T-helper 9 cell (primary cell): ENCODE results near the gene ACKR2.
A peak's percentile ranks its signal among the peaks of the same experiment; 100 is the strongest.

ENCODE experiments used
- DNase-seq: peaks from one replicate; pipeline ENCODE4 v3.0.0-alpha.2; 2020

ACKR2 gene

GRCh38 chr3:42830437-42831320 is 21.4 kb downstream of the ACKR2 start:
- no peak for DNase-seq

GRCh38 chr3:42831321-42831713 is 22.1 kb downstream of the ACKR2 start:
- peak; percentile 69 for DNase-seq

- DNase-seq, result no peak
These were observed 27.2 kb downstream of the ACKR2 start for GRCh38 chr3:42836150-42837123.

GRCh38 chr3:42838571-42838970 is 29.3 kb downstream of the ACKR2 start:
- no peak for DNase-seq

- no peak for DNase-seq
These were observed 30.4 kb downstream of the ACKR2 start for GRCh38 chr3:42839616-42840015.

GRCh38 chr3:42841332-42841731 is 32.1 kb downstream of the ACKR2 start:
- no peak for DNase-seq

GRCh38 chr3:42843713-42844411 is 34.6 kb downstream of the ACKR2 start:
- no peak for DNase-seq

GRCh38 chr3:42844412-42844713 is 35.1 kb downstream of the ACKR2 start:
- no peak for DNase-seq

GRCh38 chr3:42844815-42845214 is 35.6 kb downstream of the ACKR2 start:
- DNase-seq, result no peak

GRCh38 chr3:42846685-42847522 is 37.7 kb downstream of the ACKR2 start:
- no peak for DNase-seq

GRCh38 chr3:42847731-42848130 is 38.5 kb downstream of the ACKR2 start:
- DNase-seq, result no peak

- DNase-seq, result no peak
These were observed 39.8 kb downstream of the ACKR2 start for GRCh38 chr3:42849017-42849416.

- DNase-seq, result no peak
These were observed 41.0 kb downstream of the ACKR2 start for GRCh38 chr3:42850263-42850662.

GRCh38 chr3:42851228-42851834 is 42.1 kb downstream of the ACKR2 start:
- no peak for DNase-seq

GRCh38 chr3:42852441-42852840 is 43.2 kb downstream of the ACKR2 start:
- DNase-seq, result no peak

- DNase-seq, result no peak
These were observed 43.8 kb downstream of the ACKR2 start for GRCh38 chr3:42853056-42853455.

GRCh38 chr3:42853739-42854302 is 44.6 kb downstream of the ACKR2 start:
- no peak for DNase-seq

GRCh38 chr3:42855219-42855546 is 45.9 kb downstream of the ACKR2 start:
- DNase-seq, result no peak

- DNase-seq, result no peak
These were observed 46.5 kb downstream of the ACKR2 start for GRCh38 chr3:42855547-42856380.

GRCh38 chr3:42856544-42856943 is 47.3 kb downstream of the ACKR2 start:
- no peak for DNase-seq
